ENCODE data around the gene ABCC11. TPM values are rescaled to one million over a fixed set of nuclear protein-coding genes. Genes with fewer than 3 reads are reported as not detected.

The ABCC11 gene
- total RNA-seq, 6 experiments from 2014 or later, result 0.05 to 0.26 (median 0.12) TPM; not detected in 3

DNA sequence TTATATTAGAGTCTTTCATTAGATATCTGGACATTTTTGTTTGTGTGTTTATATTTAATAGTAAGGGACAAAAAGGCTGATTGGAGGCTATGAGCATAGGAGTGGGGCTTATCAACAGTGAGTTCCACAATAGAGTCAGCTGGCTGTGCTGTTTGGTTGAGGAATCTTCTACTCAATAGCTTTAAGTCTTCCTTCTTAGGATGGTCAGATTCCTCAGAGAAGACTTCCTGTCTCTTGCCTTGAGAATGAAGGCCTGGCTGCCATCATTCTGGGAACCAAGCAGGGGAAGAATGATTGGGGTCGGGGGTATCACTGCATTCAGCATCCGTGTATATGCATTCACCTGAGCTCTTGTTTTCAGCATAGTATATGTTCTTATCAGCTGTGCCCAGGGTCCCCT lies 31.9 kb upstream of the ABCC11 start:
- Mint-ChIP-seq H3K36me3 (ENCODE audit: low read depth) (peaks cover 26% of the 10 kb centered on the region), H3K9me3 (no peaks in the 10 kb centered on the region), H3K4me3 (no peak overlapping the region), H3K4me1 (ENCODE audit: low read depth) (peaks cover 13% of the 10 kb centered on the region), H3K27me3 (ENCODE audit: insufficient read depth) (no peaks in the 10 kb centered on the region), H3K27ac (no peak overlapping the region)
- TF ChIP-seq, protein P1, sequence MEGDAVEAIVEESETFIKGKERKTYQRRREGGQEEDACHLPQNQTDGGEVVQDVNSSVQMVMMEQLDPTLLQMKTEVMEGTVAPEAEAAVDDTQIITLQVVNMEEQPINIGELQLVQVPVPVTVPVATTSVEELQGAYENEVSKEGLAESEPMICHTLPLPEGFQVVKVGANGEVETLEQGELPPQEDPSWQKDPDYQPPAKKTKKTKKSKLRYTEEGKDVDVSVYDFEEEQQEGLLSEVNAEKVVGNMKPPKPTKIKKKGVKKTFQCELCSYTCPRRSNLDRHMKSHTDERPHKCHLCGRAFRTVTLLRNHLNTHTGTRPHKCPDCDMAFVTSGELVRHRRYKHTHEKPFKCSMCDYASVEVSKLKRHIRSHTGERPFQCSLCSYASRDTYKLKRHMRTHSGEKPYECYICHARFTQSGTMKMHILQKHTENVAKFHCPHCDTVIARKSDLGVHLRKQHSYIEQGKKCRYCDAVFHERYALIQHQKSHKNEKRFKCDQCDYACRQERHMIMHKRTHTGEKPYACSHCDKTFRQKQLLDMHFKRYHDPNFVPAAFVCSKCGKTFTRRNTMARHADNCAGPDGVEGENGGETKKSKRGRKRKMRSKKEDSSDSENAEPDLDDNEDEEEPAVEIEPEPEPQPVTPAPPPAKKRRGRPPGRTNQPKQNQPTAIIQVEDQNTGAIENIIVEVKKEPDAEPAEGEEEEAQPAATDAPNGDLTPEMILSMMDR (IDR thresholded peaks at IDR 0.05), result no peak
- DNase-seq, result no peak

DNA sequence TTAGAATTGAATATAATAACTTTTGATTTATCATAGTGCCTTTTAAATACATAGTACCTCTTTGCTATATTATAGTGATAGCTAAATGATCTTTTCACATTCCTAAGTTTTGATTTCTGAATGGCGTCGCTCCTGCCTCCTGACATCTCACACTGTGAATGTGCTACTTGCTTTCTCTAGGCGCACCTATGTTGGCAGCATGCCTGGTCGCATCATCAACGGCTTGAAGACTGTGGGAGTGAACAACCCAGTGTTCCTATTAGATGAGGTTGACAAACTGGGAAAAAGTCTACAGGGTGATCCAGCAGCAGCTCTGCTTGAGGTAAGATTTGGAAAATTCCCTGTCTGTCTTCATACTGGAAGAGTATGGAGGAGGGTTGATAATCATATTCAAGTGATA lies 29.8 kb upstream of the ABCC11 start:
- H3K4me1 Mint-ChIP-seq (ENCODE audit: low read depth), result peaks cover 13% of the 10 kb centered on the region
- no peak overlapping the region for H3K27ac Mint-ChIP-seq

DNA sequence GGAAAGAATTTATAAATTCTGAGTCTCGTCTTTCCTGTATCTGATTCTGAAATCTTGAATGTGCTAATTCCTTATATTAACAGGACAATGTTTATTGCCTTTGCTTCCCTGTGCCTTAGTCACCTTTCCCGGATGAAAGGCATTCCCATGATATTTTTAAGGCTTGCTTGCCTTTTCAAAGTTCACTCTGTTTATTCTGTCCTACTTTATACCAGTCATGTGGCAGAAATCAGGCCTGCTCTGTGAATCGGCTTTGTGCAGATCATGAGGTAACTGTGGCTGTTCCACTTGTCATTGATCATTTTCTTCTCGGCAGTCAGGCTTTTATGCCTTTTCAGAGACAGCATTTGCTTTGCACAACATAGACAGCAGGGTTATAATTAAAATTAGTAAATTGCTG lies 28.8 kb upstream of the ABCC11 start:
- Mint-ChIP-seq H3K27me3 (ENCODE audit: insufficient read depth) (no peaks in the 10 kb centered on the region), H3K36me3 (ENCODE audit: low read depth) (peaks cover 18% of the 10 kb centered on the region), H3K4me1 (ENCODE audit: low read depth) (peaks cover 13% of the 10 kb centered on the region), H3K9me3 (no peaks in the 10 kb centered on the region), H3K27ac (peak overlapping the region; percentile 23; the same call in 1 of the 2 replicates), H3K4me3 (no peak overlapping the region)
- TF ChIP-seq, protein P1 (IDR thresholded peaks at IDR 0.05), result no peak
- DNase-seq, result peak; percentile 25

More for the DNA sequence above, 29.8 kb upstream of the ABCC11 start:
- TF ChIP-seq, protein P1 (IDR thresholded peaks at IDR 0.05), result no peak
- no peaks in the 10 kb centered on the region for H3K9me3 Mint-ChIP-seq
- peaks cover 18% of the 10 kb centered on the region for H3K36me3 Mint-ChIP-seq (ENCODE audit: low read depth)
- no peak for DNase-seq
- H3K4me3 Mint-ChIP-seq, result no peak overlapping the region
- no peaks in the 10 kb centered on the region for H3K27me3 Mint-ChIP-seq (ENCODE audit: insufficient read depth)

DNA sequence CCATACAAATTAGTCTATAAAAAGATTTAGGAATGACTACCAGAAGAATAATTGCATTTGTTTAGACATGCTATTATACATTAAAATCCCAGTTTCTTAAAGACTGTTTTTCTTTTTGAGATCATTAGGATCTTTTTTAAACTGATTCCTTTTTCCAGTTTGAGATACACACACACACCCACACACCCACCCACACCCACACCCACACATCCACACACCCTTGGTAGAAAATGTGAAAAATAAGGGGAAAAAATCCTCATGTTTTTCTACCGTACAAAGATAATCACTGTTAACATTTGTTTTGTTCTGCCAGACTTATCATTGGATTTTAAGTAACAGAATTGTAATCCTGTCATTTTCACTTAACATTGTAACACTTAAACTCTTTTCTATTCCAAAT lies 27.1 kb upstream of the ABCC11 start:
- Mint-ChIP-seq H3K27ac (no peak overlapping the region), H3K4me3 (no peak overlapping the region), H3K4me1 (ENCODE audit: low read depth) (peaks cover 13% of the 10 kb centered on the region), H3K36me3 (ENCODE audit: low read depth) (peaks cover 23% of the 10 kb centered on the region), H3K27me3 (ENCODE audit: insufficient read depth) (no peaks in the 10 kb centered on the region), H3K9me3 (no peaks in the 10 kb centered on the region)
- no peak for DNase-seq
- TF ChIP-seq, protein P1 (IDR thresholded peaks at IDR 0.05), result no peak

DNA sequence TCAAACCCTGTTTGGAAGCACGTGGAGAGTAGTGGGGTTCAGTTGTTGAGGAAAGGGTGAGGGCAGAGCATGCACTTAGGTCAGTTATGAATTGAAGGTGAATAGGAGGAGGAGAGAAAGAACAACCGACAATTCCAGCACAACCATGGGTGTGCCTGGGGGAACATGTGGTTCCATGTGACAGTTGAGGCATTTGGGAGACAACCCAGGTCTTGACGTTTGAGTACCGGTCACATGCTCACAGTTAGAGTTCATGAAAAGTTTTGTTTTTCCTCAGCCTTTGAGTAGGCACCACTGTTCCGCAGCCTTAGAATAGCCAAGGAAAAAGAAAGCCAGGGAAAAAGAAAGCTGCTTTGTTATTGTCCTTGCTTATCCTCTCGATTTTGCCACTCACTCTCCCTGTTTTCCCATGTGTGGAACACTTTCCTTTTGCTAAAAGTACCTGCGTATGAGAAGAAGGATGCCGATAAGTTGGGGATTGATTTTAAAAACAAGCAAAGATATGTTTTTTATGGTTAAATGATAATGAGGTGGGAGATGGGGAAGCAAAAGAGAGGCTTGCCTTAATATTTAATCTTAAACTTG lies 25.6 kb upstream of the ABCC11 start:
- H3K27me3 Mint-ChIP-seq (ENCODE audit: insufficient read depth), result no peaks in the 10 kb centered on the region
- no peak for DNase-seq
- peaks cover 14% of the 10 kb centered on the region for H3K36me3 Mint-ChIP-seq (ENCODE audit: low read depth)
- no peaks in the 10 kb centered on the region for H3K9me3 Mint-ChIP-seq
- no peak overlapping the region for H3K27ac Mint-ChIP-seq
- peaks cover 13% of the 10 kb centered on the region for H3K4me1 Mint-ChIP-seq (ENCODE audit: low read depth)
- TF ChIP-seq, protein P1 (IDR thresholded peaks at IDR 0.05), result no peak
- H3K4me3 Mint-ChIP-seq, result no peak overlapping the region

Measured in HFFc6 (cell line).